ENCODE measurements around the gene P2RY6.

The P2RY6 gene

GRCh38 chr11:73287400-73288101 lies 15.4 kb downstream of the P2RY6 start:
- Histone ChIP-seq H3K4me3 (ENCODE audit: severe bottlenecking) (no peak overlapping the region), H3K27me3 (ENCODE audit: insufficient read depth, poor library complexity, severe bottlenecking) (no peaks in the 10 kb centered on the region), H3K27ac (ENCODE audit: poor library complexity, severe bottlenecking) (no peak overlapping the region), H3K36me3 (ENCODE audit: low read depth) (no peaks in the 10 kb centered on the region), H3K4me1 (ENCODE audit: insufficient read depth, poor library complexity, severe bottlenecking) (peaks cover 7% of the 10 kb centered on the region), H3K9me3 (ENCODE audit: severe bottlenecking) (no peaks in the 10 kb centered on the region)
- DNase-seq (ENCODE audit: low spot score) (no peak), ATAC-seq (ENCODE audit: low read depth) (no peak)
- TF ChIP-seq CTCF (IDR thresholded peaks at IDR 0.05; ENCODE audit: poor library complexity, severe bottlenecking), result no peak

GRCh38 chr11:73288192-73288872 lies 16.2 kb downstream of the P2RY6 start:
- Histone ChIP-seq H3K27ac (ENCODE audit: poor library complexity, severe bottlenecking) (peak overlapping the region; percentile 55), H3K4me3 (ENCODE audit: severe bottlenecking) (no peak overlapping the region), H3K9me3 (ENCODE audit: severe bottlenecking) (no peaks in the 10 kb centered on the region), H3K27me3 (ENCODE audit: insufficient read depth, poor library complexity, severe bottlenecking) (no peaks in the 10 kb centered on the region), H3K4me1 (ENCODE audit: insufficient read depth, poor library complexity, severe bottlenecking) (peaks cover 7% of the 10 kb centered on the region), H3K36me3 (ENCODE audit: low read depth) (no peaks in the 10 kb centered on the region)
- ATAC-seq (ENCODE audit: low read depth) (no peak), DNase-seq (ENCODE audit: low spot score) (no peak)
- TF ChIP-seq CTCF (IDR thresholded peaks at IDR 0.05; ENCODE audit: poor library complexity, severe bottlenecking), result no peak

- Histone ChIP-seq H3K9me3 (ENCODE audit: severe bottlenecking) (no peaks in the 10 kb centered on the region), H3K36me3 (ENCODE audit: low read depth) (no peaks in the 10 kb centered on the region), H3K27me3 (ENCODE audit: insufficient read depth, poor library complexity, severe bottlenecking) (no peaks in the 10 kb centered on the region), H3K4me3 (ENCODE audit: severe bottlenecking) (no peak overlapping the region), H3K27ac (ENCODE audit: poor library complexity, severe bottlenecking) (peak overlapping the region; percentile 55), H3K4me1 (ENCODE audit: insufficient read depth, poor library complexity, severe bottlenecking) (peaks cover 7% of the 10 kb centered on the region)
- peak; percentile 94 for TF ChIP-seq CTCF (IDR thresholded peaks at IDR 0.05; ENCODE audit: poor library complexity, severe bottlenecking)
- DNase-seq (ENCODE audit: low spot score) (no peak), ATAC-seq (ENCODE audit: low read depth) (peak; percentile 72)
These were observed 17.0 kb downstream of the P2RY6 start for GRCh38 chr11:73288873-73289707.

- no peak for TF ChIP-seq CTCF (IDR thresholded peaks at IDR 0.05; ENCODE audit: poor library complexity, severe bottlenecking)
- peaks cover 7% of the 10 kb centered on the region for H3K4me1 ChIP-seq (ENCODE audit: insufficient read depth, poor library complexity, severe bottlenecking)
- no peaks in the 10 kb centered on the region for H3K9me3 ChIP-seq (ENCODE audit: severe bottlenecking)
- H3K27me3 ChIP-seq (ENCODE audit: insufficient read depth, poor library complexity, severe bottlenecking), result no peaks in the 10 kb centered on the region
- ATAC-seq (ENCODE audit: low read depth) (no peak), DNase-seq (ENCODE audit: low spot score) (no peak)
- H3K27ac ChIP-seq (ENCODE audit: poor library complexity, severe bottlenecking), result no peak overlapping the region
- H3K4me3 ChIP-seq (ENCODE audit: severe bottlenecking), result no peak overlapping the region
- no peaks in the 10 kb centered on the region for H3K36me3 ChIP-seq (ENCODE audit: low read depth)
These were observed 18.4 kb downstream of the P2RY6 start for GRCh38 chr11:73290536-73290935.

All from RWPE2 (cell line).